ENCODE data around the gene TMEM132C. TPM values are rescaled to one million over a fixed set of nuclear protein-coding genes. Genes with fewer than 3 reads are reported as not detected.

The TMEM132C gene
- total and polyA plus RNA-seq, 2 donors (not counting 1 experiment from before 2014, with no cell fraction given), result not detected

DNA sequence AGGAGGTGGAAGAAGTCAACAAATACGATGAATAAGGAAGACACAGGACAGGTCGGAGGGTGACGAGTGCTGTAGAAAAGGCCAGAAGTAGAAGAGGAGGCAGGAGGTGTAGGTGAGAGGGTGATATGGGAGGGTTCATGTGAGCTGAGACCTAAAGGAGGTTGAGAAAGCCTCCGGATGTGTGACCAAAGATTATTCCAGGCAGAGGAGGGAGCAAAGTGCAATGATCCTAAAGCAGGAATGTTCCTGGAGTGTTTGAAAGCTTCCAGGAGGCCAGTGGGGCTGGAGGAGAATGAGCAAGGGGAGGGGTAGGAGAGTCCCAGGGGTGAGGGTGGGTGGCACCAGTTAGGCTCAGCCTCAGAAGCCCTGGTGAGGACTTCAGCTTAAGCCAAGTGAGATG is 340.0 kb downstream of the TMEM132C start:
- no peak overlapping the region for H3K4me3 ChIP-seq (ENCODE audit: control extremely low read depth in 1 of 5, extremely low read depth in 1 of 5, insufficient read depth in 1 of 5, low read depth in 2 of 5, low read length in 4 of 5)
- Mint-ChIP-seq H3K27ac (no peak overlapping the region), H3K9me3 (ENCODE audit: insufficient read depth) (no peaks in the 10 kb centered on the region), H3K4me1 (no peaks in the 10 kb centered on the region), H3K27me3 (no peaks in the 10 kb centered on the region), H3K4me3 (no peak overlapping the region)
- no peak overlapping the region for H3K9ac ChIP-seq (ENCODE audit: low read length)
- H4K20me1 ChIP-seq (ENCODE audit: control insufficient read depth, insufficient read depth, low read length, poor library complexity, severe bottlenecking), result no peaks in the 10 kb centered on the region
- no peak overlapping the region for H2AFZ ChIP-seq (ENCODE audit: insufficient read depth, low read depth, low read length, poor library complexity, severe bottlenecking)
- CTCF ChIA-PET, result no interaction called here
- TF ChIP-seq CTCF (IDR thresholded peaks at IDR 0.05), result no peak
- TF ChIP-seq EZH2 (IDR thresholded peaks at IDR 0.05; ENCODE audit: borderline replicate concordance, insufficient read depth, low read depth, low read length, poor library complexity, severe bottlenecking), result no peak
- H3K4me2 ChIP-seq (replicated peaks; ENCODE audit: low read depth, low read length, poor library complexity, severe bottlenecking), result no peak overlapping the region
- POLR2A ChIA-PET, result no interaction called here
- DNase-seq (no peak), ATAC-seq (ENCODE audit: low read depth) (no peak)
- intact Hi-C loops (cut with micrococcal nuclease), result no loop called here
- no peak overlapping the region for H3K27ac ChIP-seq (ENCODE audit: low read length in 2 of 2)
- 90% methylated on average over 4 of the region's 4 CpGs for WGBS (ENCODE audit: insufficient coverage)
- H3K4me1 ChIP-seq (ENCODE audit: control insufficient read depth in 2 of 2, insufficient read depth in 2 of 2, low read length in 2 of 2), result no peaks in the 10 kb centered on the region
- no peaks in the 10 kb centered on the region for H3K9me3 ChIP-seq (ENCODE audit: control extremely low read depth in 1 of 3, control insufficient read depth in 2 of 3, insufficient read depth in 1 of 3, low read length in 2 of 3)
- no peaks in the 10 kb centered on the region for H3K79me2 ChIP-seq (ENCODE audit: control insufficient read depth, insufficient read depth, low read length)
- H3K36me3 ChIP-seq (replicated peaks in 1 of 2; ENCODE audit: control extremely low read depth in 1 of 2, control insufficient read depth in 1 of 2, extremely low read depth in 1 of 2, insufficient read depth in 2 of 2, low read length in 1 of 2), result no peaks in the 10 kb centered on the region
- H3K27me3 ChIP-seq (replicated peaks in 1 of 4; ENCODE audit: control extremely low read depth in 1 of 4, control insufficient read depth in 3 of 4, insufficient read depth in 4 of 4, low read length in 3 of 4), result no peaks in the 10 kb centered on the region

DNA sequence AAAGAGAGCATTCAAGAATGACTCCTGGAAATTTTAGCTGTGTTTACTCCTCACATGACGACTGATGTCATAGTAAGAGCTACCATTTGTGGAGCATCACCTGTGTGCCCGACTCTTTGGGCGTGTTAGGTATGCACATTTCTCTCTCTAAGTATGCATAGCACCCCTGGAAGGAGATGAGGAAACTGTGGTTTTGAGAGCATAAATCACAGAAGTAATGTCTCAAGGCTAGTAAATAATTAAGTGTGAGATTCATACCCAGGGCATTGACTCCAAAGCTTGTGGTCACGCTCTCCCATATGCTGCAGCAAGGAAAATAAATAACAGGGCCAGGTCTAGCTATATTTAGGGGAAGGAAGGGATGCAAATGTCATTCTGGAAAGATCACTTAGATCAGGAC is 340.7 kb downstream of the TMEM132C start:
- no peaks in the 10 kb centered on the region for H3K36me3 ChIP-seq (replicated peaks in 1 of 2; ENCODE audit: control extremely low read depth in 1 of 2, control insufficient read depth in 1 of 2, extremely low read depth in 1 of 2, insufficient read depth in 2 of 2, low read length in 1 of 2)
- H3K4me3 ChIP-seq (ENCODE audit: control extremely low read depth in 1 of 5, extremely low read depth in 1 of 5, insufficient read depth in 1 of 5, low read depth in 2 of 5, low read length in 4 of 5), result no peak overlapping the region
- Mint-ChIP-seq H3K4me3 (no peak overlapping the region), H3K27me3 (no peaks in the 10 kb centered on the region), H3K27ac (no peak overlapping the region), H3K4me1 (no peaks in the 10 kb centered on the region), H3K9me3 (ENCODE audit: insufficient read depth) (no peaks in the 10 kb centered on the region)
- no peak overlapping the region for H2AFZ ChIP-seq (ENCODE audit: insufficient read depth, low read depth, low read length, poor library complexity, severe bottlenecking)
- no peak for DNase-seq
- no peaks in the 10 kb centered on the region for H3K27me3 ChIP-seq (replicated peaks in 1 of 4; ENCODE audit: control extremely low read depth in 1 of 4, control insufficient read depth in 3 of 4, insufficient read depth in 4 of 4, low read length in 3 of 4)
- H3K9ac ChIP-seq (ENCODE audit: low read length), result no peak overlapping the region
- CTCF ChIA-PET, result no interaction called here
- no peak overlapping the region for H3K27ac ChIP-seq (ENCODE audit: low read length in 2 of 2)
- no peaks in the 10 kb centered on the region for H3K4me1 ChIP-seq (ENCODE audit: control insufficient read depth in 2 of 2, insufficient read depth in 2 of 2, low read length in 2 of 2)
- POLR2A ChIA-PET, result no interaction called here
- ATAC-seq (ENCODE audit: low read depth), result no peak
- H3K9me3 ChIP-seq (ENCODE audit: control extremely low read depth in 1 of 3, control insufficient read depth in 2 of 3, insufficient read depth in 1 of 3, low read length in 2 of 3), result no peaks in the 10 kb centered on the region
- H3K79me2 ChIP-seq (ENCODE audit: control insufficient read depth, insufficient read depth, low read length), result no peaks in the 10 kb centered on the region
- TF ChIP-seq CTCF (IDR thresholded peaks at IDR 0.05) (no peak), EZH2 (IDR thresholded peaks at IDR 0.05; ENCODE audit: borderline replicate concordance, insufficient read depth, low read depth, low read length, poor library complexity, severe bottlenecking) (no peak)
- no peak overlapping the region for H3K4me2 ChIP-seq (replicated peaks; ENCODE audit: low read depth, low read length, poor library complexity, severe bottlenecking)
- intact Hi-C loops (cut with micrococcal nuclease), result no loop called here
- no peaks in the 10 kb centered on the region for H4K20me1 ChIP-seq (ENCODE audit: control insufficient read depth, insufficient read depth, low read length, poor library complexity, severe bottlenecking)
- WGBS (ENCODE audit: insufficient coverage), result 79% methylated on average over 3 of the region's 4 CpGs

All from B cell (primary cell).